B cell (primary cell): ENCODE data around the gene CLRN1.

ENCODE experiments used
- EZH2 ChIP-seq: IDR thresholded peaks from 2 replicates; pipeline ENCODE4 v1.6.1; 2012; ENCODE audit warnings: borderline replicate concordance, low read depth, mild to moderate bottlenecking, moderate library complexity, low read length; ENCODE audit not compliant: insufficient read depth, poor library complexity, severe bottlenecking
- TF ChIP-seq, protein P1 (sequence below): fragments of 200-600 bp; IDR thresholded peaks from one replicate; pipeline ENCODE4 v1.8.0; 2022; ENCODE audit warnings: antibody characterized with exemption, mild to moderate bottlenecking

DNA sequence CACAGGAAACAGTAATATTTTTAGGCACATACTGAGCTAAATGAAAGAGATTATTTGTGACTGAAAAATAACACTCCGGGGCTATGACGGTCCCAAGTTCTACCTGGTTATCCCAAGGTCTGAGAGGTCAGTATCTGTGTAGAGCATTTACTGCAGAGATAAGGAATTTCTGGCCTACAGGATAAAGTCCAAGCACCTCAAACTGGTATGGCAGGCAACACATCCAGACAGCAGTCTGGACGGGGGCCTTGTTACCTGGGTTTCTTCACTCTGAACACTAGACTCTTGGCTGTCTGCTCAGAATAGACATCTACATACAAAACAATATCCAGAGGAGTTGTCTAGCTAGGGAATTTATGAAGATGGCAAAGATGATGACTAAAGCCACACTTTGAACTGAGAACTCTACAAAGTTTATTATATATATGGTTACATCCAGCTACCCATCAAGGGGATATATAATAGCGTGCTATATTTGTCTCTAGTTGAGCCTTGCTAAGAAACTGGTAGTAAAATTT, 42.0 kb upstream of the CLRN1 start:
- TF ChIP-seq, protein P1, sequence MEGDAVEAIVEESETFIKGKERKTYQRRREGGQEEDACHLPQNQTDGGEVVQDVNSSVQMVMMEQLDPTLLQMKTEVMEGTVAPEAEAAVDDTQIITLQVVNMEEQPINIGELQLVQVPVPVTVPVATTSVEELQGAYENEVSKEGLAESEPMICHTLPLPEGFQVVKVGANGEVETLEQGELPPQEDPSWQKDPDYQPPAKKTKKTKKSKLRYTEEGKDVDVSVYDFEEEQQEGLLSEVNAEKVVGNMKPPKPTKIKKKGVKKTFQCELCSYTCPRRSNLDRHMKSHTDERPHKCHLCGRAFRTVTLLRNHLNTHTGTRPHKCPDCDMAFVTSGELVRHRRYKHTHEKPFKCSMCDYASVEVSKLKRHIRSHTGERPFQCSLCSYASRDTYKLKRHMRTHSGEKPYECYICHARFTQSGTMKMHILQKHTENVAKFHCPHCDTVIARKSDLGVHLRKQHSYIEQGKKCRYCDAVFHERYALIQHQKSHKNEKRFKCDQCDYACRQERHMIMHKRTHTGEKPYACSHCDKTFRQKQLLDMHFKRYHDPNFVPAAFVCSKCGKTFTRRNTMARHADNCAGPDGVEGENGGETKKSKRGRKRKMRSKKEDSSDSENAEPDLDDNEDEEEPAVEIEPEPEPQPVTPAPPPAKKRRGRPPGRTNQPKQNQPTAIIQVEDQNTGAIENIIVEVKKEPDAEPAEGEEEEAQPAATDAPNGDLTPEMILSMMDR, result no peak
- TF ChIP-seq EZH2, result no peak
